Measurements from ENCODE around the gene SPATA17.

SPATA17 gene

GRCh38 chr1:217602380-217602779 lies 28.8 kb upstream of the SPATA17 start:
- ChIA-PET POLR2A (no interaction called here), CTCF (no interaction called here)
- DNase-seq (ENCODE audit: extremely low spot score) = no peak
- TF ChIP-seq BHLHE40 (IDR thresholded peaks at IDR 0.05; ENCODE audit: borderline replicate concordance) (no peak), SUZ12 (IDR thresholded peaks at IDR 0.05) (no peak), TARDBP (IDR thresholded peaks at IDR 0.05) (no peak), NFRKB (IDR thresholded peaks at IDR 0.05) (no peak), LEF1 (IDR thresholded peaks at IDR 0.05; ENCODE audit: borderline replicate concordance) (no peak), SP1 (IDR thresholded peaks at IDR 0.05) (no peak), L3MBTL2 (conservative IDR thresholded peaks at IDR 0.05) (no peak), CTBP1 (IDR thresholded peaks at IDR 0.05; ENCODE audit: borderline replicate concordance) (no peak), ELF4 (IDR thresholded peaks at IDR 0.05) (no peak), ARNT (IDR thresholded peaks at IDR 0.05) (no peak), FOXA1 (IDR thresholded peaks at IDR 0.05) (no peak), FOXK2 (IDR thresholded peaks at IDR 0.05) (no peak), FOXM1 (IDR thresholded peaks at IDR 0.05; ENCODE audit: borderline replicate concordance) (no peak), ZNF384 (IDR thresholded peaks at IDR 0.05) (no peak), PKNOX1 (IDR thresholded peaks at IDR 0.05) (no peak), HDGF (IDR thresholded peaks at IDR 0.05; ENCODE audit: borderline replicate concordance) (no peak)

- no peak for DNase-seq (ENCODE audit: extremely low spot score)
- ChIA-PET CTCF (no interaction called here), POLR2A (no interaction called here)
- no peak for TF ChIP-seq TARDBP (IDR thresholded peaks at IDR 0.05)
- no peak for TF ChIP-seq PKNOX1 (IDR thresholded peaks at IDR 0.05)
- TF ChIP-seq SUZ12 (IDR thresholded peaks at IDR 0.05) = no peak
- TF ChIP-seq BHLHE40 (IDR thresholded peaks at IDR 0.05; ENCODE audit: borderline replicate concordance) = no peak
- no peak for TF ChIP-seq ELF4 (IDR thresholded peaks at IDR 0.05)
- no peak for TF ChIP-seq FOXA1 (IDR thresholded peaks at IDR 0.05)
- no peak for TF ChIP-seq ARNT (IDR thresholded peaks at IDR 0.05)
- no peak for TF ChIP-seq NFRKB (IDR thresholded peaks at IDR 0.05)
- no peak for TF ChIP-seq L3MBTL2 (conservative IDR thresholded peaks at IDR 0.05)
- no peak for TF ChIP-seq ZNF384 (IDR thresholded peaks at IDR 0.05)
- TF ChIP-seq FOXM1 (IDR thresholded peaks at IDR 0.05; ENCODE audit: borderline replicate concordance) = no peak
These were observed 25.8 kb upstream of the SPATA17 start for GRCh38 chr1:217605390-217605789.

- POLR2A ChIA-PET = interaction anchor here (1.9 kb wide), 1 partner anchor 16 kb away, joined by 5 read pairs; the partner anchor contains the start of genes GPATCH2 and SPATA17
- TF ChIP-seq PKNOX1 (IDR thresholded peaks at IDR 0.05) (no peak), CTBP1 (IDR thresholded peaks at IDR 0.05; ENCODE audit: borderline replicate concordance) (no peak), ARNT (IDR thresholded peaks at IDR 0.05) (no peak), BHLHE40 (IDR thresholded peaks at IDR 0.05; ENCODE audit: borderline replicate concordance) (no peak), LEF1 (IDR thresholded peaks at IDR 0.05; ENCODE audit: borderline replicate concordance) (no peak), L3MBTL2 (conservative IDR thresholded peaks at IDR 0.05) (no peak), SP1 (IDR thresholded peaks at IDR 0.05) (no peak), ELF4 (IDR thresholded peaks at IDR 0.05) (no peak), HDGF (IDR thresholded peaks at IDR 0.05; ENCODE audit: borderline replicate concordance) (no peak), NFRKB (IDR thresholded peaks at IDR 0.05) (no peak), FOXM1 (IDR thresholded peaks at IDR 0.05; ENCODE audit: borderline replicate concordance) (no peak), FOXK2 (IDR thresholded peaks at IDR 0.05) (no peak), TARDBP (IDR thresholded peaks at IDR 0.05) (no peak), ZNF384 (IDR thresholded peaks at IDR 0.05) (no peak), FOXA1 (IDR thresholded peaks at IDR 0.05) (no peak), SUZ12 (IDR thresholded peaks at IDR 0.05) (no peak)
- DNase-seq (ENCODE audit: extremely low spot score) = no peak
- CTCF ChIA-PET = interaction anchor here (0.7 kb wide), 1 partner anchor 28 kb away, joined by 3 read pairs; no protein-coding TSS in a partner anchor
These were observed 16.9 kb upstream of the SPATA17 start for GRCh38 chr1:217614200-217614712.

GRCh38 chr1:217617126-217617525 lies 14.0 kb upstream of the SPATA17 start:
- CTCF ChIA-PET = no interaction called here
- POLR2A ChIA-PET = no interaction called here
- TF ChIP-seq L3MBTL2 (conservative IDR thresholded peaks at IDR 0.05) (no peak), FOXA1 (IDR thresholded peaks at IDR 0.05) (no peak), FOXM1 (IDR thresholded peaks at IDR 0.05; ENCODE audit: borderline replicate concordance) (no peak), TARDBP (IDR thresholded peaks at IDR 0.05) (no peak), PKNOX1 (IDR thresholded peaks at IDR 0.05) (no peak), ARNT (IDR thresholded peaks at IDR 0.05) (no peak), ELF4 (IDR thresholded peaks at IDR 0.05) (no peak), FOXK2 (IDR thresholded peaks at IDR 0.05) (no peak), SP1 (IDR thresholded peaks at IDR 0.05) (no peak), ZNF384 (IDR thresholded peaks at IDR 0.05) (no peak), LEF1 (IDR thresholded peaks at IDR 0.05; ENCODE audit: borderline replicate concordance) (no peak), HDGF (IDR thresholded peaks at IDR 0.05; ENCODE audit: borderline replicate concordance) (no peak), SUZ12 (IDR thresholded peaks at IDR 0.05) (no peak), NFRKB (IDR thresholded peaks at IDR 0.05) (no peak), BHLHE40 (IDR thresholded peaks at IDR 0.05; ENCODE audit: borderline replicate concordance) (no peak), CTBP1 (IDR thresholded peaks at IDR 0.05; ENCODE audit: borderline replicate concordance) (no peak)
- DNase-seq (ENCODE audit: extremely low spot score) = no peak

- ChIA-PET CTCF (no interaction called here), POLR2A (no interaction called here)
- no peak for DNase-seq (ENCODE audit: extremely low spot score)
- TF ChIP-seq FOXA1 (IDR thresholded peaks at IDR 0.05) (no peak), ELF4 (IDR thresholded peaks at IDR 0.05) (no peak)
These were observed 10.3 kb upstream of the SPATA17 start for GRCh38 chr1:217620814-217621213.
